ENCODE data around the gene FNIP2.
A peak's percentile ranks its signal among the peaks of the same experiment; 100 is the strongest.
"Not testable (repeated sequence)": the region's sequence is repeated elsewhere in the genome, so short reads cannot be mapped to it uniquely, and the experiment has no call there.

Gene FNIP2

DNA sequence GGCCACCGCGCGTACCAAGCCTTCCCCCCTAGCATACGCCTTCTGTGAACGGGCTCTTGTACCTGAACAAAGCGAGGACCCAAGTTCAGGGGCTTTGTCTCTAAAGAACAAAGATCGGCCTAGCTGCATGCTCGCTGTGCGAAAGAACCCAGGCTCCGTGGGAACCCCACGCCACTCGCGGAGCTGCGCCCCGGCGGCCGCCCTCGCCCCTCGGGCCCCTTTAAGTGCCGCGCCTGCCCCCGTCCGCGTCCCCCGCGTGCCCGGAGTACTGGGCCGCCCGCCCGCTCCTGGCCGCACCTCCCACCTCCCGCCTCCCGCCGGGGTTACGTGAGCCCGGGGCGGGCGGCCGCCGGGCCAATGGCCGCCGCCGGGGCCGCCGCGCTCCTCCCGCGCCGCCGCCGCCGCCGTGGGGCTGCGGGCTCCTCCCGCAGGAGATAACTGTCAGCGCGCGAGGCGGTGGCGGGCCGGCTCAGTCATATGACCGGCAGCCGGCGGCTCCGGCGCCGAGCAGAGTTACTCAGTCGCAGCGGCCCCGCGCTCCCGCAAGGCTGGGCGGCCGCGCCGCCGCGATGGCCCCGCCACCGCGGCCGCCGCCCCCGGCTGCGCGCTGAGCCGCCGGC lies at the start of gene FNIP2:
FNIP2 (plus strand) TSS at position 472 of the 620 bp plus-strand sequence. CDS start 187 bp downstream, outside the sequence.
- peak; percentile 77 for DNase-seq

DNA sequence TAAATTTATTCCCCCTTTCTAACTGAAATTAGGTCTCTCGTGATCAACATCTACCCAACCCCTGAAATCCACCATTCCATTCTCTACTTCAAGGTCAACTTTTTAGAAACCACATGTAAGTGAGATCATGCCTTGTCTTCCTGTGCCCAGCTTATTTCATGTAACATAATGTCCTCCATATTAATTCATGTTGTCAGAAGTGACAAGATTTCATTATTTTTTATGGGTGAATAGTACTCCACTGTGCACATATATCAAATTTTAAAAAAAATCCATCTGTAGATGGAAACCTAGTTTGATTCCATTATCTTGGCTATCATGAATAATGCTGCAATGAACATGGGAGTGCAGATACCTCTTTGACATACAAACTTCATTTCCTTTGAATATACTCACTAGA lies 47.1 kb upstream of the FNIP2 start:
- no peak for DNase-seq

DNA sequence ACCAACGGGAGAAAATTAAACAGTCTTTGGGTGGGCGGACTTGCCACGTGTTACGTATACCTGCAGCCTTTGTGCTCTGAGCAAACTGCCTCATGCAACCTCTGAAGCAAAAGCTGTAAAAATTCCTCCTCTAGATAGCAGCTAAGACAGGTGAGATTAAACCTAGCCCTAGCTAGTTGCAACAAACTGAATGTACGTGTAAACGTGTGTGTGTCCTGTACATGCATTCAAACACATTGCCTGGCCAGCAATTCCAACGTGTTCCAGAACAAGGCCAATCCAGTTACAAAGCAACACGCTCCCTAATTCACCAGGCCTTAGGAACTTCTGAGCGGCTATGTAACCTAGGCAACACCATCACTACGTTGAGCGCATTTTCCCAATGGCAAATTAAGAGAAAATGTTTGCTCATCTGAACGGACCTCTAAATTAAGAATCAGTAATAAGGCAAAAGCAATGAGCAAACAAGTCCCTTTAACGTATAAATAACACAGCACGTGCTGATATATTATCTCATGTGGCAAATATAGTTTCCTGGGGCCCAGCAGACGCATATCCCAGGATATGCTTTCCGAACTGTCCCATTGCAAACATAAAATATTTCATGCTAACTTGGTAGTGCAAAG lies 46.4 kb upstream of the FNIP2 start:
- peak; percentile 54 for DNase-seq

DNA sequence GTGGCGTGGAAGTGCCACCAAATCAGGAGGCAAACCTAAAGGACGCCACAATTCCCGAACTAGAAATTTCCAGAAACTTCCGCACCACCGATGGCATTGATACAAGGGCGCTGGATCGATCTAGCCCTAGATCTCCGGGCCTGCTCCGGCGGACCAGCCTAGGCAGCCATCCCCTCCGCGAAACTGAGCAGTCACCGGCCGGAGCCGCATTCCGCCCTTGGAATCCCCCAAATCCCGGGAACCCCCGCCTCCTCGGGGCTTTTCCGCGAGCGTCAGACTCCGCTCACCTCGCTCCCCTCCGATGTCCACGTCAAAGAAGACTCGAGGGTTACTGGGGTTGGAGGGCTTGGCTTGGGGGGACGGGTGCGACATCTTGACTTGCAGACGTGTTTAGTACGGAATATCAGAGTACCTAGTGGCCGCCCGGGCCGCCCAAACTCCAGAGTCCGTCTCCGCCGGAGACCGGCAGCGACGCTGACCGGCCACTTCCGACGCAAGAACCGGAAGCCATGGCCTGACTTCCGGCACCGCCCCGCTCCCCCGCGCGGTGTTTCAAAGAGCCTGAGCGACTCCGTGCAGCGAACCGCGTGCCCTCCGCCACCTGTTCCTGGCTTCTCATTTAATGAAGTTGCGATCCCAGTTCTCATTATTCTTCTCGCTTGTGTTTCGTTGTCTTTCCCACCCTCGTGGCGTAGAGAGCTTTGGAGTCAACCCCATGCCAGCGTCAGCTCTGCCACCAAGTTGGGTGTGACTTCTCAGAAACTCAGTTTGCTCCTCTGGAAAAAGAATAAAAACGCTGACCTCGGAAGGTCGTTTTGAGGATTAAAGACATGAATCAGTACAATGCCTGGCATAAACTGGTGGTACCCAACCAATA lies 45.7 kb upstream of the FNIP2 start, which contains the start of gene PPID:
PPID (minus strand) TSS at position 480 of the 877 bp plus-strand sequence; CDS start at position 372, 108 bp downstream.
- DNase-seq, result peak; percentile 87

DNA sequence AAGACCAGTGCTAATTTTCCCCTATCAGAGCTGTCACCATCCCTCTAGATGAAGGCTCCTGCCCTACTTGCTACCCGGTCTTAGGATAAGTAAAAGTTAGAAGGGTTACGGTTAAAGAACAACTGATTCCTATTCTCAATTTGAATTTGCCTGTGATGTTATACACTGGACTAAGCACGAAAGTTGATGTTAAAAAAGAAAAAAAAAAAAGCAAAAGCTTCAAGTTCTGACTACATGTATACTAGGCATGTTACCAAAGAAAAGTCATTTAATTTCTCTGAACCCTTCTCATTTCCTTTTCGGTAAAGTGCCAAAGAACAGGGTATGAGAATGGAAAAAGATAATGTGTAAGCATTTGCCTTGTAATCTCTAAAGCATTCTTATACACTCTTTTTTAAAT lies 44.2 kb upstream of the FNIP2 start:
- DNase-seq, result no peak

DNA sequence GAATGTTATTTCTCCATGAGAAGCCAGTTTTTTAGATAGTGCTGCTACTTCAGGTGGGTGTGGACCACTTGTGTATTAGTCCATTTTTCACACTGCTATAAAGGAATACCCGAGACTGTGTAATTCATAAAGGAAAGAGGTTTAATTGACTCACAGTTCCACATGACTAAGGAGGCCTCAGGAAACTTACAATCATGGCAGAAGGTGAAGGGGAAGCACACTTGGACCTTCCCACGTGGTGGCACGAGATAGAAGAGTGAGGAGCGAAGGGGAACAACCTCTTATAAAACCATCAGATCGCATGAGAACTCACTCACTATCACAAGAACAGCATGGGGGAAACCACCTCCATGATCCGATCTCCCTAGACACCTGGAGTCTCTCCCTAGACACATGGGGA lies 42.2 kb upstream of the FNIP2 start:
- no peak for DNase-seq

DNA sequence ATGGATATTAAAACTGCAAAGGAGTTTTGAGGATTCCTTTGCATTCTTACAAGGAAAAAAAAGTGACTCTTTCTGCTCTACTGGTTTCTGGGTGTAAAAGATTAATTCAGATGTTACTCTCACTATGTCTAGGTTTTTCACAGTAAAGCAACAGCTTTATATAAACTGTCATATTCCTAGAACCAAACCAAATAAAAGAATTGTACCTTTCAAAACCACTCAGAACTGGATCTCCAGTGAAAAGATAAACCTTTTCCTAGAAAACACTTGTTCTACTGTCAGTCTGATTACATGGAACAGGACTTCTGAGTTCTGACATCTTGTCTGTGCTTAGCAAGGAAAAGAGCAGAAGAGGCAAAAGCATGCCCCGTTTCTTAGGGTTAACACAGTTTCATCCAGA lies 40.6 kb upstream of the FNIP2 start:
- DNase-seq, result peak; percentile 77

DNA sequence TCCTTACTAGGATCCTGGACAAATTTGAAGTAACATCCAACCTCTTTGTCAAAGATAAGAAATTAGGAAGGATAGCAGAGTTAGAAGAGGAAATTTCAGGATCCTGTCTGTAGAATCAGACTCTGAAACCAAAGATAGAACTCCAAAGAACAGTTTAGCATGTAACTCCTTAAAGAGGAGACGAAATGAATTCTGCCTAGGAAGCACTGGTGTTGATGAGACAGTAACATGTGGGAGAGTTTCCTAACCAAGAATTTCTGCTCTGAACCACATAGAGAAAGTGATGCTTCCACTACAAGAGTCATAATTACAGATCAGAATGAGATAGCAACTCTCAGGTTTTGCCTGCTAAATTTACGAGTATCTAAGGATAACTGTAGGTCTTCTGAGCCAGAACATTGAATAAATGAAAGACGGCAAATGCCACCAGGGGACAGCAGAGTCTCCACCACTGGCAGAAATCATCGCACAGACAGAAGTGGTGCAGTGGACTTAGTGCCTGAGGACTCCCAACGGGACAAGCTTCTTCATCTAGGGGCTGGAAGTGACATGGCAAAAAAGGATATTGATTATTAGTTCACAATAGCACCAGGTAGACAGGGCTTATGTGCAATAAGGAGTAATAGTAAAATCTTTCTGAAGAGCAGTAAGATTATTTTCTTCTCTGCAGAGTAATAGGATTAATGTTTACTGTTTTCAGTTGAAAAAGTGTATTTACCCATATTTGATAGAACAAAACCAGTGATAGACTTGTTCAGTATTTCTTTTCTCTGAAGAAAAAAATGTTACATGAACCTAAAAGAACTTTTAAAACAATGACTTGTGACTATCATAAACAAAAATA lies 38.9 kb upstream of the FNIP2 start:
- peak; percentile 80 for DNase-seq

DNA sequence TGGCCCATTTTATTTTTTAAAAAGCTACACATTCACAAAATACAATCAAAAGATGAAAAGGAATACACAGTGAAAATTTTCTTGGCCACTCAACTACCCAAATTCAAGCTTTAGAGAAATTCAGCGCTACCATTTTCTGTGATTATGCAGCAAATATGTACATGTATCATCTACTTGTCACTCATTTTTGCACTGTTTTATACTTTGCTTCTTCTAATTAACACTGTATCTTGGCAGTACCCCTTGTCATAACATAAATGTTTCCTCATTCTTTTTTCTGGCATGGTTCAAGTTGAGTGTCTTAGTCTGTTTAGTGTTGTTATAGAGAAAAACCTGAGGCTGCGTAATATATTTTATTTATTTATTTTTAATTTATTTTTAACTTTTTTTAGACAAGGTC lies 30.0 kb upstream of the FNIP2 start:
- DNase-seq, result no peak

DNA sequence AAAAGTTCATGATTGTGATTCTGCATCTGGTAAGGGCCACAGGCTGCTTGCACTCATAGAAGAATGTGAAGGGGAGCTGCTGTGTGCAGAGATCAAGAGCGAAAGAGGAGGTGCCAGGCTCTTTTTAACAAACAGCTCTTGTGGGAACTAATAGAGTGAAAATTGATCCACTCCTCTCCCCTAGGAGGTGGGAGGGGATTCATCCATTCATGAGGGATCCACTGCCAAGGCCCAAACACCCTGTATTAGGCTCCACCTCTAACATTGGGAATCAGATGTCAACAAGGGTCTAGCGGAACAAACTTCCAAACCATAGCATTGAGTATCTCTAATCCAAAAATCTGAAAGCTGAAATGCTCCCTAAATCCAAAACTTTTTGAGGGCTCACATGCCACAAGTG lies 29.2 kb upstream of the FNIP2 start:
- no peak for DNase-seq

DNA sequence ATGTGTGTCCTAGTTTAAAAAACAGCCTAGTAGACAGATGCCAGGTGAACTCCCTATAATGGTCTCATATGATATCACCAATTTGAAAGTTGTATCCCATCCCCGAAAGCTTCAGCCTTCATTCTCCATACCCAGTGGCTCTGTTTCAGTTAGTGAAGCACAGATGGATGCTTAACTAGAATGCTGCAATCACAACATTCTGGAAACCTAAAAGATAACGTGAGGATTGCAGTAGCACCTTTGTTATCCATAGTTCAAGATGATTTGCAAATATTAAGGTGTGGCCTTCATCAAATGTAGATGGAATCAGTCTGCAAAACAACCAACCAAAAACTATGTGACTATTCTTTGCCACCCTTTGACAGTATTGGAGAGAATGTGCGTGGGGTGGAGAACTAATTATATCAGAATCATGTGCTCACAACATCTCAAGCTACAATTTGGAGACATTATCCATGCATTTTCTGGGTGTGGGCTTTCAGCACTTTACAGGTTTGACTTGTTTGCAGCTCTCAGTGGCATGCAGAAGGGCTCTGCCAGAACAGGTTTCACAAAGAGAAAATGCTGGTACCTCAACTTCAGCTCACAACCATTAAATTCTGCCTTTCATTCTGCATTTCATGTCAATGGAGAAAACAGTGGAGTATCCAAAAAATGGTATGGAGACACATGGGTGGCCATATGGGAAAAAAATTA lies 27.4 kb upstream of the FNIP2 start:
- no peak for DNase-seq

DNA sequence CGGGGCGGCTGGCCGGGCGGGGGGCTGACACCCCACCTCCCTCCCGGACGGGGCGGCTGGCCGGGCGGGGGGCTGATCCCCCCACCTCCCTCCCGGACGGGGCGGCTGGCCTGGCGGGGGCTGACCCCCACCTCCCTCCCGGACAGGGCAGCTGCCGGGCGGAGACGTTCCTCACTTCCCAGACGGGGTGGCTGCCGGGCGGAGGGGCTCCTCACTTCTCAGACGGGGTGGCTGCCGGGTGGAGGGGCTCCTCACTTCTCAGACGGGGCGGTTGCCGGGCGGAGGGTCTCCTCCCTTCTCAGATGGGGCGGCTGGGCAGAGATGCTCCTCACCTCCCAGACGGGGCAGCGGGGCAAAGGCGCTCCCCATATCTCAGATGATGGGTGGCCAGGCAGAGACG lies 22.3 kb upstream of the FNIP2 start:
- DNase-seq, result not testable (repeated sequence)

DNA sequence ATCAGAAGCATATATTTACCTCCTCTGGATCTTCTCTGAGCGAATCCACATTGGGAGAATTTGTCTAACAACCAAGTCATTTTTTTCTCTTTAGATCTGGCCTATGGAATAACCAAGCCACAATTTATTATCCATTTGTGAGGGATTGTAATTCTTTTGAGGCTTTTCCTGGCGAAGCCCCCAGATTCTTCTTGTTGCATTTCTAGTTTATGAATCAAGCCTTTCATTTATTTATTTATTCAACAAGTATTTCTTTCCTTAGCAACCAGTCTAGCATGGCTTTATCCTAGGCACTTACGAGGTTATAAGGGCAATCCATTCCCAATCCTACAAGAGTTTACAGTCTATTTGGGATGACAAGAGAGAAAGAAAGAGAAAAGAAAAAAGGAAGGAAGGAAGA lies 18.4 kb upstream of the FNIP2 start:
- no peak for DNase-seq

DNA sequence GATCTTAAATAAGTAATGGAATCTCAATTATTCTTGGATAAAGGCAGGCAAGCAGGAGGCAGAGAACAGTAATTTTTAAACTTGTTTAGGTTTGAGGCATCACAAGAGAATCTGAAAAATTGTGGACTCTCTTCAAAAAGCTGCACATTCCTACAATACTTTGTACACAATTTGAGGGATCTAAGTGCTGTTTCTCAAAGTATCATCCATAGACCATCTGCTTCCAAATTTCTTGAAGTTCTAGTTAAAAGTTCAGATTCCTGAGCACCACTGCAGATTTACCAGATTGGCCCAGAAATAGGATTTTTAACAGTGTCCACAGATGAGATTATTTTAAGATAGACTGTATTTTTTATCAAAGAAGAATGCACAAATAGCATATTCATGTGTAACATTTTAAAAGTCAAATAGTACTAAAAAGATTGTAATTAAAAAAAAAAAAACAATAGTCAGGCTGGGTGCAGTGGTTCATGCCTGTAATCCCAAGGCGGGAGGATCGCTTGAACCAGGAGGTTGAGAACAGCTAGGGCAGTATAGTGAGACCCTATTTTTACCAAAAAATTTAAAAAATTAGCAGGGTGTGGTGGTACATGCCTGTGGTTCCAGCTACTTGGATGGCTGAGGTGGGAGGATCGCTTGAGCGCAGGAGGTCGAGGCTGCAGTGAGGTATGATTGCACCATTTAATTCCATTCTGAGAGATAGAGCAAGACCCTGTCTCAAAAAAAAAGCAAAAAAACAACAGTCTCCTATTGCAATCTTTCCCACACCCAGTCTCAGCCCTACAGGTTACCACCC lies 14.2 kb upstream of the FNIP2 start:
- no peak for DNase-seq

DNA sequence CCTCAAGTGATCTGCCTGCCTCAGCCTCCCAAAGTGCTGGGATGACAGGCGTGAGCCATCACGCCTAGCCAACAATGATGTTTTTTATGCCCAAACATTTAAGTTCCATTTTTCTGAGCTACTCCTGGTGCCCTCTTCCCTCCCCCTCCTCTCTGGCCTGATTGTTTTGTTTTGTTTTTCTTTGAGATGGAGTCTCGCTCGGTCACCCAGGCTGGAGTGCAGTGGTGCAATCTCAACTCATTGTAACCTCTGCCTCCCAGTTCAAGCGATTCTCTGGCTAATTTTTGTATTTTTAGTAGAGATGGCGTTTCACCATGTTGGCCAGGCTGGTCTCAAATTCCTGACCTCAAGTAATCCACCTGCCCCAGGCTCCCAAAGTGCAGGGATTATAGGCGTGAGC lies 13.0 kb upstream of the FNIP2 start:
- DNase-seq, result not testable (repeated sequence)

DNA sequence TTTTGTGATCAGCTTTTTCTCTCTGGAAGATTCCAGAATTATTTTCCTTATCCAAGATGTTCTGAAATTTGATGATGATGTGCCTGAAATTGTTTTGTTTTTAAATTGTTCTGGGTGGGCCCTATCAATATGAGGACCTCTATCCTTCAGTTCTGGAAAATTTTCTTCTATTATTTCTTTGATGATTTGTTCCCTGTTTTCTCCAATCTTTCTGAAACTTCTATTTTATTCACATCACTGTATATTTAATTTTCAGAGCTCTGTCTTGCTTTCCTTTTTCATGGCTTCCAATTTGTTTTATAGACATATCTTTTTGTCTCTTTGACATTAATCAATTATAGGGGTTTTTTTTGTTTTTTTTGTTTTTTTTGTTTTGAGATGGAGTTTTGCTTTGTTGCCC lies 12.2 kb upstream of the FNIP2 start:
- no peak for DNase-seq

DNA sequence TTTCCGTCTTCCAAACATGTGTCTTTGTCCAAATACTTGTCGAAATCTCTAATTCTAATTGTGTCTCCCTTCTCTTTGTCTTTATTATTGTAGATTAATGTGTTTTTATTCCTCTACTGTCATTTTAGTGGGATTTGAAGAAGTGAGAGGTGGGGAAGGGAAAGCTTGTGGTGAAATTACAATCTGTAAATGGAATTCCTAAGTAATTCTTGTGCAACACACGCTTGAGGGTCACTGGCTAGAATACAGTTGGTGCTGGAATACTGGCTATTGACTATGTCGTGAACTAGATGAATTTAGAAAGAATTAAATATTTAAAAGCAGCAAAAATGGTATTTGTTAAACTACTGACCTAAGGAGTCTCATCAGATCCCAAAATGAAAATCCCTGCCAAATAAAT lies 10.7 kb upstream of the FNIP2 start:
- no peak for DNase-seq

DNA sequence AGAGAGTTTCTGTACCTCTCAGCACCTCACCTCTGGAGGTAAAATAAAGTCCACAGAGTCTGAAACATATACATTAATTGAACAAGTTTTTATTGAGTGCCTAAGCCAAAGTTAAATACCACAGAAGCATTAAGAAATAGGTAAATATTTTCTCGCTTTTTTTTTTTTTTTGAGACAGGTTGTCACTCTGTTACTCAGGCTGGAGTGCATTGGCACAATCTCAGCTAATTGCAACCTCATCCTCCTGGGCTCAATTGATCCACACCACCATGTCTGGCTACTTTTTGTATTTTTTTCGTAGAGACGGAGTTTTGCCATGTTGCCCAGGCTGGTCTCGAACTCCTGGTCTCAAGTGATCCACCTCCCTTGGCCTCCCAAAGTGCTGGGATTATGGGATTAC lies 10.1 kb upstream of the FNIP2 start:
- DNase-seq, result no peak

DNA sequence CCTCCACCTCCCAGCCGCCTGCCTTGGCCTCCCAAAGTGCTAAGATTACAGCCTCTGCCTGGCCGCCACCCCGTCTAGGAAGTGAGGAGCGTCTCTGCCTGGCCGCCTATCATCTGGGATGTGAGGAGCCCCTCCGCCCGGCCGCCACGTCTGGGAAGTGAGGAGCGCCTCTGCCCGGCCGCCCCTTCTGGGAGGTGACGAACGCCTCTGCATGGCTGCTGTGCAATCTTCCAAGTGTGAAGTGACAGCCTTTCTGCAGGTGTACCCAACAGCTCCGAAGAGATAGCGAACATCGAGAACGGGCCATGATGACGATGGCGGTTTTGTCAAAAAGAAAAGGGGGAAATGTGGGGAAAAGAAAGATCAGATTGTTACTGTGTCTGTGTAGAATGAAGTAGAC lies 9.3 kb upstream of the FNIP2 start:
- DNase-seq, result not testable (repeated sequence)

DNA sequence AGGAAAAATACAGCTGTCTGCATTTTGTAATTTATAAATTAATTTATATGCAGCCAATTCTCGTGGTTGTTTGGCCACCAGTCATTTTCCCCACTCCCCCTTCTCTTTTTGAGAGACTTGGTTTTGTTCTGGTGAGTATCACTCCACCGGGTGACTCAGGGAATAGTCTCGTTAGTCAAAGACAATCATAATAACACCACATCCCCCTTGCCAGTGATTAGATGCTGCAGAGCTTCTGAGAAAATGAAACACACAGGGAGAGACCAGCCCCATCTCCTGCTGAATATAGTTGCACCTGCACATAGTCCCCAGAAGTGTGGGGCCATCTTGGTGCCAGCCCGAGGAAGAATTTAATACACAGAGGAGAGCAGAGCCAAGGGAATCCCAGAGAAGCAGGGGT lies 8.0 kb upstream of the FNIP2 start:
- no peak for DNase-seq

DNA sequence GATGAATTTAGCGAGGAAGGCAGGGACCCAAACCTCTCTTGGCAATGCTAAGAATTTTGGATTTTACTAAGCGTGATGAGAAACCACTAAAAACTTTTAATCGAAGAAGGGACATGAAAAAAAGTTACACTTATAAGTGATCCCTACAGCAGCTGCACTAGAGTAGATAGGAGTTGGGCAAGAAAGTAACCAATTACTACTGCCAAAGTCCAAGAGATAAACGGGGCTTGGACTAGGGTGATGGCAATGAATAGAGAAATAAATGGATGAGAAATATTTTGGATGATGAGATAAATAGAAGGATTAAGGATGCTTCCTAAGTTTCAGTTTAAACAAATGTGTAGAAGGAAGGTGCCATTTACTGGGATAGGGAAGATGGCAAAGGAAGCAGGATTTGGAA lies 6.3 kb upstream of the FNIP2 start:
- DNase-seq, result peak; percentile 38

All from hematopoietic multipotent progenitor cell treated with erythropoietin and hydrocortisone succinate and interleukin-3 and kit ligand, for 8 days (in vitro differentiated cells).